RWPE2 (cell line): ENCODE results near the gene SH2B3.

Experiments
- ATAC-seq: fragments of 200-7000 bp; cut with Tn5 transposase; 3 replicates; pipeline ENCODE4 v1.9.1; 2021; ENCODE audit warnings: low read depth
- DNase-seq: peaks from one replicate; pipeline ENCODE4 v3.0.0-alpha.2; 2020; ENCODE audit warnings: low spot score
- H3K27ac ChIP-seq: fragments of 450-650 bp; 2 replicates; pipeline ENCODE4 v1.5.1; 2017; ENCODE audit warnings: mild to moderate bottlenecking; ENCODE audit not compliant: poor library complexity, severe bottlenecking
- H3K27me3 ChIP-seq: fragments of 250-450 bp; sonication (Bioruptor Pico); 2 replicates; pipeline ENCODE4 v1.5.1; 2021; ENCODE audit warnings: mild to moderate bottlenecking, moderate library complexity; ENCODE audit not compliant: insufficient read depth, poor library complexity, severe bottlenecking
- H3K36me3 ChIP-seq: fragments of 250-450 bp; sonication (Bioruptor Pico); 2 replicates; pipeline ENCODE4 v1.5.1; 2020; ENCODE audit warnings: low read depth, mild to moderate bottlenecking, moderate library complexity
- H3K4me1 ChIP-seq: fragments of 250-450 bp; sonication (Bioruptor Pico); 2 replicates; pipeline ENCODE4 v1.5.1; 2021; ENCODE audit warnings: mild to moderate bottlenecking, moderate library complexity; ENCODE audit not compliant: insufficient read depth, poor library complexity, severe bottlenecking
- H3K4me3 ChIP-seq: fragments of 250-450 bp; sonication (Bioruptor Pico); 2 replicates; pipeline ENCODE4 v1.5.1; 2021; ENCODE audit warnings: mild to moderate bottlenecking, moderate library complexity; ENCODE audit not compliant: severe bottlenecking
- H3K9me3 ChIP-seq: fragments of 250-450 bp; sonication (Bioruptor Pico); 2 replicates; pipeline ENCODE4 v1.5.1; 2021; ENCODE audit warnings: mild to moderate bottlenecking, moderate library complexity; ENCODE audit not compliant: severe bottlenecking
- CTCF ChIP-seq: fragments of 450-650 bp; IDR thresholded peaks from one replicate; pipeline ENCODE4 v1.5.1; 2017; ENCODE audit warnings: mild to moderate bottlenecking, moderate library complexity; ENCODE audit not compliant: poor library complexity, severe bottlenecking

Gene SH2B3

GRCh38 chr12:111409780-111410430 is 4.2 kb downstream of the SH2B3 start:
- no peak for TF ChIP-seq CTCF
- H3K27me3 ChIP-seq: no peaks in the 10 kb centered on the region
- ATAC-seq: peak; percentile 1; the same call in 1 of the 3 replicates
- no peaks in the 10 kb centered on the region for H3K36me3 ChIP-seq
- DNase-seq: no peak
- no peaks in the 10 kb centered on the region for H3K9me3 ChIP-seq
- peaks cover 45% of the 10 kb centered on the region for H3K4me1 ChIP-seq
- no peak overlapping the region for H3K4me3 ChIP-seq
- H3K27ac ChIP-seq: peak overlapping the region; percentile 79

GRCh38 chr12:111410431-111411184 is 4.9 kb downstream of the SH2B3 start:
- H3K4me3 ChIP-seq: no peak overlapping the region
- DNase-seq (no peak), ATAC-seq (no peak)
- H3K27me3 ChIP-seq: no peaks in the 10 kb centered on the region
- H3K36me3 ChIP-seq: no peaks in the 10 kb centered on the region; the same call in 1 of the 2 replicates
- H3K27ac ChIP-seq: peak overlapping the region; percentile 79
- no peaks in the 10 kb centered on the region for H3K9me3 ChIP-seq
- peaks cover 43% of the 10 kb centered on the region for H3K4me1 ChIP-seq
- no peak for TF ChIP-seq CTCF

GRCh38 chr12:111411185-111411764 is 5.6 kb downstream of the SH2B3 start:
- DNase-seq: no peak
- ATAC-seq: no peak
- no peaks in the 10 kb centered on the region for H3K9me3 ChIP-seq
- peak overlapping the region; percentile 79 for H3K27ac ChIP-seq
- H3K36me3 ChIP-seq: peaks cover 5% of the 10 kb centered on the region; the same call in 1 of the 2 replicates
- H3K27me3 ChIP-seq: no peaks in the 10 kb centered on the region
- peaks cover 43% of the 10 kb centered on the region for H3K4me1 ChIP-seq
- H3K4me3 ChIP-seq: no peak overlapping the region
- no peak for TF ChIP-seq CTCF

GRCh38 chr12:111412007-111412829 is 6.5 kb downstream of the SH2B3 start:
- DNase-seq (no peak), ATAC-seq (no peak)
- Histone ChIP-seq H3K4me1 (peaks cover 43% of the 10 kb centered on the region), H3K36me3 (peaks cover 5% of the 10 kb centered on the region; the same call in 1 of the 2 replicates), H3K27me3 (no peaks in the 10 kb centered on the region), H3K27ac (peak overlapping the region; percentile 79), H3K9me3 (no peaks in the 10 kb centered on the region), H3K4me3 (no peak overlapping the region)
- no peak for TF ChIP-seq CTCF
